ENCODE results near the gene GTF3C4.

The GTF3C4 gene

GRCh38 chr9:132647355-132647754 is 22.9 kb upstream of the GTF3C4 start:
- DNase-seq (ENCODE audit: low read depth in 2 of 2): no peak

- no peak for DNase-seq (ENCODE audit: low read depth in 2 of 2)
Measured at GRCh38 chr9:132647806-132648205, 22.5 kb upstream of the GTF3C4 start.

DNA sequence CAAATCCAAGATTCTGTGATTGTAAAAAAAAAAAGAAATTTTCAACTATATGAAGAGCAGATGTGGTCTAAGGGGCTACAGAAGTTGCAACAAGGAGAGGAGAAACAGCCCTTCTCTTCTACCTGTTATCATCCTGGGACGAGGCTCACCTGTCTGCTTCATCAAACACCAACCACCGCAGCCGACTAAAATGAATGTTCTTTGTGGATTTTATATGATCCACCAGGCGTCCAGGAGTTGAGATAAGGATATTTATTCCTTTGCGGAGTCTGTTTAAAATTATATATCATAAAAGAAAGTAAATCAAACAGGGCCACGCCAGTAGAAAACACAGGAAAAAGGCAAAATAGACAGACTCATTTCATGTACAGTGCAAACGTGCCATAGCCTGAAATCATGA is 22.0 kb upstream of the GTF3C4 start:
- no peak for DNase-seq (ENCODE audit: low read depth in 2 of 2)

- no peak for DNase-seq (ENCODE audit: low read depth in 2 of 2)
Measured at GRCh38 chr9:132648685-132649084, 21.6 kb upstream of the GTF3C4 start.

- no peak for DNase-seq (ENCODE audit: low read depth in 2 of 2)
Measured at GRCh38 chr9:132651259-132651658, 19.0 kb upstream of the GTF3C4 start.

DNA sequence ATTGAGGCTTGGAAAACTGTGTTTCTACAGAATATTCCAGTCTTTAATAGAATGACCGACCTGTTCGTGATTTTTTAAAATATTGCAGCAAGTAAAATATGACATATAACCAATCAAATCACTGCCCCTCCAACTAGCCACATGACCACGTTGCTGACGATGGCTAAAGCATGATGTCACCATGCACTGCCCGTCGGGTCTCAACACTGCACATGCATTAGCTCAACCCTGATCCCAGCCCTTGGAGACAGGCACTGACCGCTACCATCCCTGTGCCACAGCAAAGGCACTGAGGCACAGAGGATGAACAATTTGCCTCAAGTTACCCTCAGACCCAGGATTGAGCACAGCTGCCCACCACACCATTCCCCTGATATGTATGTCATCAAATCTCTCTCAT is 14.0 kb upstream of the GTF3C4 start:
- no peak for DNase-seq (ENCODE audit: low read depth in 2 of 2)

DNA sequence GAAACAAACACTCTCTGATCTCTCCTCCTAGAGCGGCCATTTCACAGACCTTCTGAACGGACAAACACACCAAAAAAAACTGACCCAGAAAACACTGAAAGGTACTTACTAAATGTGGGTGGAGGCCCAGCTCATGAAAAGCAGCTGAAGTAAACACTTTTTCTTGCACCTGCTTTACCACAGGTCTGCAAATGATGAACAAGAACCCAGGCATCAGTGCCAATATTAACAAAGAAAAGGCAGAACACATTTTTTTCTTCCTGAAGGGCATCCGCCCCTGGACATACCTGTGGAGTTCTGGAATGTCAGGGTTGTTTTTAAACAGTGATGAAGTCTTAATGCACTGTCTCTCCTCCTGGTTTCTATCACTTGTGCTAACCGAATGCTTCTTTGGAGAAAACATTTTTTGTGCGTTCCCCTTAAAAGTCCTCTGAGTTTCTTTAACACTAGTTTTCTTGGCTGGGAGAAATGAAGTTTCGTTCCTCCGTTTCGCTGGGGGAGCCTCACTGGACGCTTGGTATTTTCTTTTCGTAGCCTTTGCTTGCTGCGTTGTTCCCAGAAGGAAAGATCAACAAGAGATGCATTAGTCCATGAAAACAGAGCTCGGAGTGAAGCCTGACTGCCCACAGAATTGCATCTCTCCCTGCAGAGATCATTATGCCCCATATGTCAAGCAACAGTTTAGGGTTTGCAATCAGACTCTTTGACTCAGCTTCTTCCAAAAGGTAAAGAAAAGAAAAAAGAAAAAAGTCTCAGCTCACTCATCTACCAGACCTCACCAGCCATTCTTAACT is 7.9 kb upstream of the GTF3C4 start:
- no peak for DNase-seq (ENCODE audit: low read depth in 2 of 2)

- DNase-seq (ENCODE audit: low read depth in 2 of 2): no peak
Measured at GRCh38 chr9:132663117-132663516, 7.1 kb upstream of the GTF3C4 start.

GRCh38 chr9:132663851-132664250 is 6.4 kb upstream of the GTF3C4 start:
- DNase-seq (ENCODE audit: low read depth in 2 of 2): no peak

DNA sequence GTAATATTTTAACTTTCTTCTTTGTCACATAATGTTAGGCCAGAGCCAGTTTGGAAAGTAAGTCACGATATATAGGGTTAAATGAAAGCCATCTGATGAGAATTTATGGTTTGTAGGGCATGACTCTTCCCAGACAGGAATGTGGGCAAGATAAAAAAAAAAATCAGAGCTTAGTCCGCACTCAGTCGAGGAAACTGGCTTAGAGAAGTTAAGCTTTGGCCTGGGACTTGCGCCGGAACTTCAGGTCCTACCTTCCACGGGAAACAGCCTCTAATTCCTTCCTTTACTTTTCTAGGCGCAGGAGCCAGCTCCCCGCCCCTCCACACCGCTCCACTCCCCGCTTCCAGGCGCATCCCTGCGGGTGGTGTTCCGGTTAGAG is 956 bp upstream of the GTF3C4 start:
- no peak for DNase-seq (ENCODE audit: low read depth in 2 of 2)

DNA sequence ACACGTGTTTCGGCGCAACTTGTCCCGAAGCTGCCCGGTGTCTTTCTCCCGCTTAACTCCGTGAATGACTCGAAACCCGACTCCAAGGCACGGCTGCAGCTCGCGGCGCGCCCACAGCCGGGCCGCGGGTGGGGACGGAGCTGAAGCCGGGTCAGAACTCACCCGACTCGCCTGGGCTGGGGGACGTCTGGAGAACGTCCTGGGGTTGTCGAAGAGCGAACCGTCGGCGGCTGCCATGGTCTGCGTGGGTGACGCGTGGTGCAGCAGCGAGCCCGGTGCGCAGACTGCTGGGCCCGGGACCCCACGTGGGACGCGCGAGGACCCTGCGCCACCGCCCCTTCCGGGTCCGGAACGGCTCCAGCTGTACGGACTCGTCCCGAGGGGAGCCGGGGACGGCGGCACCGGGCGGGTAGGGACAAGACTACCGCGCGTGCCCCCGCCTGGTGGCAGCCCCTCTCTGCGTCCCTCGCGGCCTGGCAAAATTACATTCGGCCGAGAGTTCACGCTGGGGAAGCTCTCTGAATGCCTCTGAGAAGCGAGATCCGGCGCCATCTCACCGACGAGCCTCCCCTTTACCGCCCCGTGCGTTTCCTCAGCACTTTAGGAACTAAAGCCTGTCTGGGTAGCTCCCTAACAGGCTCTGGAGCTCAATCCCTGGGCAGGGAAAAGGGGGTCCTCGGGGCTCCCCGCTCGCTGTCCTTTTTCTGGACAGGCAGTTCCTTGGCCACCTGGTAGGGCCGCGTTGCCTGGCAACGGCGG is 387 bp upstream of the GTF3C4 start, which contains the start of gene DDX31:
Gene DDX31 (minus strand): TSS at position 286 of the 759 bp plus-strand sequence. CDS start 49 bp downstream, at position 237.
- peak; percentile 75 to 77 for DNase-seq (ENCODE audit: low read depth in 2 of 2)

GRCh38 chr9:132671620-132672412 is 1.6 kb downstream of the GTF3C4 start:
- no peak for DNase-seq (ENCODE audit: low read depth in 2 of 2)

- no peak for DNase-seq (ENCODE audit: low read depth in 2 of 2)
Measured at GRCh38 chr9:132672413-132672690, 2.1 kb downstream of the GTF3C4 start.

DNA sequence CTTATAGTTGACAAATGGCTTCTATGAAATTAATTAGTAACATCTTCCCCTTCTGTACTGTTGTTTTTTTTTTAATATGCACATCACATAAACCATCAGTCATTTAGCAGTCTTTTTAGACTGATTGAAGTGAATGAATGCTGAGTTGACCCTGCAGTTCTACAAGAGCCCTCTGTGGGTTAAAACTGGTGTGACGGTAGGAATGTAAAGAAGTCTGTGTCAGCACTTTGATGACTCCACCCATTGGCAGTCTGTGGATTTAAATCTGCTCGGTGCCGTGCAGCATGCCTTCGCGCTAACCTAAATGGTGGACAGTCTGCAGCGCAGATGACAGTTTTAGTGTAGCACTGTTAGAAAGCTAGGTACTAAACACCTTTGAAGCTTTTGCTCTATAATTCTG is 3.1 kb downstream of the GTF3C4 start:
- no peak for DNase-seq (ENCODE audit: low read depth in 2 of 2)

GRCh38 chr9:132674485-132674884 is 4.2 kb downstream of the GTF3C4 start:
- no peak for DNase-seq (ENCODE audit: low read depth in 2 of 2)

GRCh38 chr9:132677976-132678375 is 7.7 kb downstream of the GTF3C4 start:
- DNase-seq (ENCODE audit: low read depth in 2 of 2): no peak

GRCh38 chr9:132679946-132680625 is 9.8 kb downstream of the GTF3C4 start:
- no peak for DNase-seq (ENCODE audit: low read depth in 2 of 2)

- no peak for DNase-seq (ENCODE audit: low read depth in 2 of 2)
Measured at GRCh38 chr9:132681561-132681960, 11.3 kb downstream of the GTF3C4 start.

DNA sequence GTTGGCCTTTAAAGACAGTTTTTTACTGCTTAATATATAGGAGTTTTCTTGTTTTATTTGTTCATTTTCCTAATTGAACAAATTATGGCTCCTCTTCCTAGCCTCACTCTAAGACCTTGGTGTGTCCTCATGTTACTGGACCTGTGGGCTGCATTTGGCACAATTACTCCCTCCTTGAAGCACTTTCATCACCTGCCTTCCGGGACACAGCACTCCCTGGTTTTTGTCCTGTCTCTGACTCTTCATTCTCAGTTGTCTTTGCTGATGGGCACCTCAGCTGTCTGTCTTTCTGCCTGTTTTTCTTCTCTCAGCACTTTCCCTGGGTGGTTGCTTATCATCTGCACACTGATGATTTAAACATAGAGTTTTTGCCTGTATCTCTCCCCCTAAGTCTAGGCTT is 13.6 kb downstream of the GTF3C4 start:
- no peak for DNase-seq (ENCODE audit: low read depth in 2 of 2)

- DNase-seq (ENCODE audit: low read depth in 2 of 2): no peak
Measured at GRCh38 chr9:132690696-132691095, 20.4 kb downstream of the GTF3C4 start.

DNA sequence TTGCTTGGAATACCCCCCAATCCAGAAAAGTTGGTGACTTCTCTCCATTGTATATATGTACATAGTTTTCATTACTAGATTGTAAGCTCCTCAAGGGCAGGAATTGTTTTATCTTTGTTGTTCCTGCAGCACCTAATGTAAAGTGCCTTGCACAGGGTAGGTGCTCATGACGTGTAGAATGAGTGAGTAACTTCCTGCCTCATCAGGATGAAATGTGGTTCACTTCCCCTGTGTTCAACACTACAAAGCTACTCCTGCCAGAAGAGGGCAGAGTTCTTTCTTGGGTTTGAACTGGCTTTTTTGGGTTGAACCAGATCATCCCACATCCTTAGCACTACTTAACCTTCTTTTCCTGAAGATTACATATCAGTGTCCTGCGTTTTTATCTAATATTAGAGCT is 23.9 kb downstream of the GTF3C4 start:
- no peak for DNase-seq (ENCODE audit: low read depth in 2 of 2)

DNA sequence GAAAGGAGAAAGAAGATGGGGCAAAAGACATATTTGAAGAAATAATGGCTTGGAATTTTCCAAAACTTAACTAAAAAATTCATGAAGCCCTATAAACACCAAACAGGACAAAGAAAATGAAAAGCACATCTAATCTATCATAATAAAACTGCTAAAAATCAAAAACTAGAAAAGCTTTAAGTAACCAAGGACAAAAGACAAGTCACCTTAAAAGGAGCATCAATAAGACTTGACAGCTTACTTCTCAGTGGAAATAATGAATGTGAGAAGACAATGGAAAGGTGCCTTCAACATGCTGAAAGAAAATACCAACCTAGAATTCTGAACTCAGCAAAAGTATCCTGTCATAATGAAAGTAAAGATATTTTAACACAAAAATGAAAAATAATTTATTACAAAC is 27.0 kb downstream of the GTF3C4 start:
- DNase-seq (ENCODE audit: low read depth in 2 of 2): no peak

All from stimulated activated CD8-positive, alpha-beta memory T cell treated with anti-CD3 and anti-CD28 coated beads, Interleukin-7, amount 100 ng/mL, for 1 hour (primary cell).